GM12865 (cell line): ENCODE results near the gene RBBP6.

Experiments used
- DNase-seq: peaks from one replicate; pipeline ENCODE4 v3.0.0; 2010; ENCODE audit warnings: low read depth
- H3K4me3 ChIP-seq: 2 replicates; pipeline ENCODE4 v1.5.1; 2011; ENCODE audit warnings: mild to moderate bottlenecking, low read depth, low read length, control low read depth
- TF ChIP-seq, protein P1 (sequence below): IDR thresholded peaks from 2 replicates; pipeline ENCODE4 v1.5.1; 2011; ENCODE audit warnings: low read length, control low read depth, low read depth, inconsistent platforms; ENCODE audit not compliant: insufficient read depth; ENCODE audit errors: missing control alignments

Gene RBBP6

DNA sequence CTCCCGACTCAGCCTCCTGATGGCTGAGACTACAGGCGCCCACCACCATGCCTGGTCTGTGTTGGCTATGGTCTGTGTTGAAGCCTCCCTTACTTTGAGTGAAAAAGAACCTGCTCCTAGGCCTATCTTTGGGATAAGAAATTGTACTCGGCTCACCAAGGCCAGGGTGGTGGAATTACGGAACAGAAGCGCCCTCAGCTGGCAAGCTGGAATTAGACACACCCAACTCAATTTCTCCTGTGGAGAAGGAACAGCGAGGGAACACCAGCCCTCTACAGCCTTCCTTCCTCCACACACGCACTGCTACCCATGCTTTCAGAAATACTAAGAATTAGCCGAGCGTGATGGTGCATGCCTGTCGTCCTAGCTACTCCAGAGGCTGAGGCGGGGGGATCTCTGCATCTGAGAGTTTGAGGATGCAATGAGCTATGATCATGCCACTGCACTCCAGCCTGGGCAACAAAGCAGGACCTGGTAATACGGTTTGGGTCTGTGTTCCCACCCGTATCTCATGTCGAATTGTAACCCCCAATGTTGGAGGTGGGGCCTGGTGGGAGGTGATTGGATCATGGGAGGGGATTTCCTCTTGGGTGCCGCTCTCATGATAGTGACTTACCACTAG is 40.1 kb upstream of the RBBP6 start:
- TF ChIP-seq, protein P1, sequence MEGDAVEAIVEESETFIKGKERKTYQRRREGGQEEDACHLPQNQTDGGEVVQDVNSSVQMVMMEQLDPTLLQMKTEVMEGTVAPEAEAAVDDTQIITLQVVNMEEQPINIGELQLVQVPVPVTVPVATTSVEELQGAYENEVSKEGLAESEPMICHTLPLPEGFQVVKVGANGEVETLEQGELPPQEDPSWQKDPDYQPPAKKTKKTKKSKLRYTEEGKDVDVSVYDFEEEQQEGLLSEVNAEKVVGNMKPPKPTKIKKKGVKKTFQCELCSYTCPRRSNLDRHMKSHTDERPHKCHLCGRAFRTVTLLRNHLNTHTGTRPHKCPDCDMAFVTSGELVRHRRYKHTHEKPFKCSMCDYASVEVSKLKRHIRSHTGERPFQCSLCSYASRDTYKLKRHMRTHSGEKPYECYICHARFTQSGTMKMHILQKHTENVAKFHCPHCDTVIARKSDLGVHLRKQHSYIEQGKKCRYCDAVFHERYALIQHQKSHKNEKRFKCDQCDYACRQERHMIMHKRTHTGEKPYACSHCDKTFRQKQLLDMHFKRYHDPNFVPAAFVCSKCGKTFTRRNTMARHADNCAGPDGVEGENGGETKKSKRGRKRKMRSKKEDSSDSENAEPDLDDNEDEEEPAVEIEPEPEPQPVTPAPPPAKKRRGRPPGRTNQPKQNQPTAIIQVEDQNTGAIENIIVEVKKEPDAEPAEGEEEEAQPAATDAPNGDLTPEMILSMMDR, result peak; percentile 54
- H3K4me3 ChIP-seq, result no peak overlapping the region
- DNase-seq, result peak; percentile 54

- no peak overlapping the region for H3K4me3 ChIP-seq
- peak; percentile 79 for DNase-seq
- TF ChIP-seq, protein P1, result peak; percentile 76
These were observed 34.7 kb upstream of the RBBP6 start for GRCh38 chr16:24504472-24505345.

- no peak for DNase-seq
- H3K4me3 ChIP-seq, result no peak overlapping the region
- TF ChIP-seq, protein P1, result no peak
These were observed 33.4 kb upstream of the RBBP6 start for GRCh38 chr16:24505959-24506358.

DNA sequence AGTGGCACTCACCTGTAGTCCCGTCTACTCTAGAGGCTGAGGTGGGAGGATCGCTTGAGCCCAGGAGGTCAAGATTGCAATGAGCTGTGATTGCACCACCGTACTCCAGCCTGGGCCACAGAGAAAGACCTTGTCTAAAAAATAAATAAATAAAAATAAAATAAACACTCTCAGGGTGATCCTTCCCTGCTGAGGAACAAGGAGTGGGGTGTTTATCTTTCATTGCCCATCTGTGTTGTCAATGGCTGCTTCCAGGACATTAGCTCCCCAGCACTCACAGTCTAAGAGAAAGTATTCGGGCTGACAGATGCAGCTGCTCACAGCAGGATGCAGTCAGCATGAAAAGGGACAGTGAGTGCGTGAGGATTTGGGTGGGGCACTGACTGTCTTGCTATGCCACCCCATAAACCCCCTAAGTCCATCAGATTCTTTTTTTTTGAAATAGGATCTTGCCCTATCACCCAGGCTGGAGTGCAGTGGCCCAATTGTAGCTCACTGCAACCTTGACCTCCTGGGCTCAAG is 31.3 kb upstream of the RBBP6 start:
- TF ChIP-seq, protein P1, result no peak
- no peak for DNase-seq
- no peak overlapping the region for H3K4me3 ChIP-seq

GRCh38 chr16:24508614-24509013 is 30.8 kb upstream of the RBBP6 start:
- no peak overlapping the region for H3K4me3 ChIP-seq
- no peak for DNase-seq
- TF ChIP-seq, protein P1, result no peak

DNA sequence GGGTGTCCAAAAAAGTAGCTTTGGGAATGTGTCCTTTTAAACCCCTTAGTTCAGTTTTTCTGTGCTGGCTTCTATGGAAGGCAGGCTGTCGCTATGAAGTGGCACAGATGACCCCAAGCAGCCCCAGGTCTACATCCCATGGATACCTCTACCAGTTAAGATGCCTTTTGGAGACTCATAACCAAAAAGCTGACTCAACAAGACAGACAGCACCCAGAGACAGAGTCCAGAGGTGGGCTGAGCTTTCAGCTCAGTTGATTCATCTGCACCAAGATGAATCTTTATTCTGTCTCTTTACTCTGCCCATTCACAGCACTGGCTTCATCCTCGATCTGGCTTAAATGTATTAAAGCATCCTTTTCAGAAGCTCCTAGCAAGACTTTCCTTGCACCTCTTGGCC is 29.8 kb upstream of the RBBP6 start:
- TF ChIP-seq, protein P1, result no peak
- H3K4me3 ChIP-seq, result no peak overlapping the region
- no peak for DNase-seq

- TF ChIP-seq, protein P1, result no peak
- H3K4me3 ChIP-seq, result no peak overlapping the region
- DNase-seq, result peak; percentile 18
These were observed 28.2 kb upstream of the RBBP6 start for GRCh38 chr16:24511174-24511573.
